Stomach (tissue), 9 donors: ENCODE results near the gene PSKH1. TPM values are rescaled to one million over a fixed set of nuclear protein-coding genes. Genes with fewer than 3 reads are reported as not detected.

Experiments used
- DNase-seq, 2 donors: peaks; one replicate each; pipeline versions ENCODE4 v3.0.0 to v3.0.0-alpha.2; 2013 to 2019
- H3K27ac ChIP-seq, 5 donors: fragments of 200-600 bp in 4 of 5; sonication (generic) in 4 of 5; one replicate each; pipeline ENCODE4 v1.5.1; 2013 to 2019; ENCODE audit warnings: mild to moderate bottlenecking in 1 of 5, moderate library complexity in 1 of 5
- H3K27me3 ChIP-seq, 3 donors: fragments of 200-600 bp; sonication (generic); one replicate each; pipeline ENCODE4 v1.5.1; 2017 to 2019; ENCODE audit warnings: mixed run types in 1 of 3
- H3K36me3 ChIP-seq, 4 donors: fragments of 200-600 bp; sonication (generic); 1 replicate in 3 of 4; 2 replicates in 1 of 4; pipeline ENCODE4 v1.5.1; 2016 to 2019
- H3K4me1 ChIP-seq, 4 donors: fragments of 200-600 bp; sonication (generic); one replicate each; pipeline ENCODE4 v1.5.1; 2016 to 2019
- H3K4me3 ChIP-seq, 4 donors: fragments of 200-600 bp; sonication (generic) in 3 of 4; one replicate each; pipeline ENCODE4 v1.5.1; 2016 to 2019; ENCODE audit warnings: mild to moderate bottlenecking in 1 of 4
- H3K9me3 ChIP-seq, 4 donors: fragments of 200-600 bp; sonication (generic); one replicate each; pipeline ENCODE4 v1.5.1; 2016 to 2019
- CTCF ChIP-seq, 7 experiments: fragments of 450-650 bp in 4 of 7; fragments of 200-600 bp in 3 of 7; sonication (generic) in 3 of 7; IDR thresholded peaks; one replicate each; pipeline ENCODE4 v1.5.1; 2016 to 2019; ENCODE audit warnings: antibody characterized with exemption in 7 of 7, control low read depth in 2 of 7, mild to moderate bottlenecking in 1 of 7
- EP300 ChIP-seq: sonication (generic); formaldehyde crosslinking; IDR thresholded peaks from one replicate; pipeline ENCODE4 v1.6.1; 2017; ENCODE audit warnings: antibody characterized with exemption
- POLR2A ChIP-seq, 4 donors: fragments of 450-650 bp; IDR thresholded peaks; one replicate each; pipeline ENCODE4 v1.6.1; 2016; ENCODE audit warnings: antibody characterized with exemption in 4 of 4, control low read depth in 2 of 4, mild to moderate bottlenecking in 1 of 4, moderate library complexity in 1 of 4
- POLR2AphosphoS5 ChIP-seq, 3 donors: sonication (generic); formaldehyde crosslinking; IDR thresholded peaks; one replicate each; pipeline ENCODE4 v1.6.1; 2016; ENCODE audit warnings: antibody characterized with exemption in 3 of 3
- WGBS, 5 donors: extraction: QIAGEN DNeasy Blood & Tissue Kit in 3 of 5; methylation state at CpG; one replicate each; pipeline versions ENCODE4 v1.1.5 to v1.1.7; 2013 to 2018; 5-methylcytosine and 5-hydroxymethylcytosine counted together
- intact Hi-C: fragments of 100-400 bp; cut with DNase I; formaldehyde crosslinking; loops from one replicate; pipeline ENCODE4 v1.15.1; 2023; ENCODE audit warnings: low total_unique reads
- polyA plus RNA-seq, 3 donors: library from polyadenylated mRNA; stranded (reverse); fragments of 200-250 nt; gene quantifications; one replicate each; pipeline ENCODE4 v1.2.3, GENCODE V29; 2013
- total RNA-seq, 5 donors: library from RNA; depleted of rRNA; stranded (reverse); fragments of >200 nt; gene quantifications; one replicate each; pipeline versions ENCODE4 v1.1.0 to v1.2.3, GENCODE V29; 2014 to 2016
- donor health status: healthy with polysubstance abuse.
- donor health status: Bipolar disorder and iron deficiency.
- donor health status: healthy.

Gene PSKH1
- total and polyA plus RNA-seq, 8 donors: 10.2 to 93.7 (median 22.4) TPM

- Histone ChIP-seq H3K36me3 (peaks cover 0 to 12% (median 8%) of the 10 kb centered on the region in 4 donors), H3K27ac (peak overlapping the region; percentile 13 to 81 (median 69)), H3K4me1 (peaks cover 31 to 76% (median 60%) of the 10 kb centered on the region in 4 donors), H3K9me3 (no peaks in the 10 kb centered on the region), H3K27me3 (no peaks in the 10 kb centered on the region), H3K4me3 (no peak overlapping the region)
- DNase-seq: peak; percentile 65 to 93
- TF ChIP-seq POLR2AphosphoS5 (IDR thresholded peaks at IDR 0.05) (peak in 2 of 3 donors; percentile 17 to 77), CTCF (IDR thresholded peaks at IDR 0.05) (no peak)
- intact Hi-C loops: no loop called here
- WGBS, 5 donors: 34 to 47% (median 39%) methylated on average over 3 of the region's 3 CpGs
Observed at GRCh38 chr16:67857547-67858233, 35.4 kb upstream of the PSKH1 start.

- intact Hi-C loops: no loop called here
- Histone ChIP-seq H3K36me3 (peaks cover 0 to 12% (median 8%) of the 10 kb centered on the region in 4 donors), H3K27ac (peak overlapping the region; percentile 13 to 81 (median 69)), H3K27me3 (no peaks in the 10 kb centered on the region), H3K9me3 (no peaks in the 10 kb centered on the region), H3K4me3 (no peak overlapping the region), H3K4me1 (peaks cover 39 to 84% (median 67%) of the 10 kb centered on the region in 4 donors)
- DNase-seq: no peak
- TF ChIP-seq POLR2A (IDR thresholded peaks at IDR 0.05) (no peak), CTCF (IDR thresholded peaks at IDR 0.05) (no peak), POLR2AphosphoS5 (IDR thresholded peaks at IDR 0.05) (no peak), EP300 (no peak)
- WGBS, 5 donors: 74 to 81% (median 77%) methylated on average over 4 of the region's 4 CpGs
Observed at GRCh38 chr16:67858500-67858899, 34.6 kb upstream of the PSKH1 start.

GRCh38 chr16:67860589-67861398, 32.3 kb upstream of the PSKH1 start:
- peaks cover 6 to 20% (median 16%) of the 10 kb centered on the region in 4 donors for H3K36me3 ChIP-seq

More at GRCh38 chr16:67860589-67861398, 32.3 kb upstream of the PSKH1 start:
- H3K9me3 ChIP-seq: no peaks in the 10 kb centered on the region
- 77 to 84% (median 79%) methylated on average over 8 of the region's 8 CpGs for WGBS, 5 donors
- intact Hi-C loops: no loop called here
- H3K4me1 ChIP-seq: peaks cover 45 to 79% (median 58%) of the 10 kb centered on the region in 4 donors
- H3K27me3 ChIP-seq: no peaks in the 10 kb centered on the region
- H3K4me3 ChIP-seq: no peak overlapping the region
- peak overlapping the region in 3 of 5 donors; percentile 19 to 78 (median 72) for H3K27ac ChIP-seq
- DNase-seq: no peak
- TF ChIP-seq CTCF (IDR thresholded peaks at IDR 0.05) (no peak), POLR2A (IDR thresholded peaks at IDR 0.05) (no peak), POLR2AphosphoS5 (IDR thresholded peaks at IDR 0.05) (no peak), EP300 (no peak)
